ENCODE measurements around the gene UHRF1.

UHRF1 gene

GRCh38 chr19:4909156-4909896 is at the start of gene UHRF1:
TSS of gene UHRF1 (plus strand) at chr19:4909501. CDS start at chr19:4910886, 1,385 bp downstream.
- peak within 1 kb of the TSS; percentile 92 for H3K4me3 ChIP-seq

GRCh38 chr19:4859697-4860096 is 49.6 kb upstream of the UHRF1 start:
- TF ChIP-seq EZH2 (IDR thresholded peaks at IDR 0.05): no peak
- no peak for TF ChIP-seq FOXP2 (optimal IDR thresholded peaks at IDR 0.05; ENCODE audit: control extremely low read depth, extremely low read length, insufficient read depth)
- no peak for TF ChIP-seq POLR2AphosphoS5 (IDR thresholded peaks at IDR 0.05; ENCODE audit: borderline replicate concordance, low read depth, low read length)
- Histone ChIP-seq H3K9me3 (ENCODE audit: low read depth, low read length) (no peaks in the 10 kb centered on the region), H3K4me3 (no peak overlapping the region), H3K9ac (ENCODE audit: insufficient read length) (no peak overlapping the region), H3K36me3 (ENCODE audit: insufficient read depth, low read length) (peaks cover 5% of the 10 kb centered on the region; the same call in 1 of the 2 replicates), H3K27ac (peak overlapping the region; percentile 36; the same call in 1 of the 2 replicates)
- no peak for DNase-seq (ENCODE audit: low read depth, low spot score)

More at GRCh38 chr19:4909156-4909896, at the start of gene UHRF1:
- no peak for DNase-seq (ENCODE audit: low read depth, low spot score)
- H3K27ac ChIP-seq: no peak within 1 kb of the TSS; the same call in 1 of the 2 replicates
- H3K36me3 ChIP-seq (ENCODE audit: insufficient read depth, low read length): peaks cover 41% of the 10 kb centered on the region
- peak within 1 kb of the TSS; percentile 87 for H3K9ac ChIP-seq (ENCODE audit: insufficient read length)
- TF ChIP-seq EZH2 (IDR thresholded peaks at IDR 0.05): no peak
- TF ChIP-seq POLR2AphosphoS5 (IDR thresholded peaks at IDR 0.05; ENCODE audit: borderline replicate concordance, low read depth, low read length): peak; percentile 81
- H3K9me3 ChIP-seq (ENCODE audit: low read depth, low read length): no peaks in the 10 kb centered on the region

- no peak overlapping the region for H3K9ac ChIP-seq (ENCODE audit: insufficient read length)
- no peak overlapping the region for H3K27ac ChIP-seq
- no peaks in the 10 kb centered on the region for H3K9me3 ChIP-seq (ENCODE audit: low read depth, low read length)
- H3K36me3 ChIP-seq (ENCODE audit: insufficient read depth, low read length): peaks cover 5% of the 10 kb centered on the region; the same call in 1 of the 2 replicates
- TF ChIP-seq POLR2AphosphoS5 (IDR thresholded peaks at IDR 0.05; ENCODE audit: borderline replicate concordance, low read depth, low read length): no peak
- TF ChIP-seq FOXP2 (optimal IDR thresholded peaks at IDR 0.05; ENCODE audit: control extremely low read depth, extremely low read length, insufficient read depth): no peak
- no peak for TF ChIP-seq EZH2 (IDR thresholded peaks at IDR 0.05)
- DNase-seq (ENCODE audit: low read depth, low spot score): no peak
- H3K4me3 ChIP-seq: no peak overlapping the region
Observed at GRCh38 chr19:4861147-4861546, 48.2 kb upstream of the UHRF1 start.

GRCh38 chr19:4866595-4867424 is 42.5 kb upstream of the UHRF1 start:
- Histone ChIP-seq H3K9ac (ENCODE audit: insufficient read length) (peak overlapping the region; percentile 79), H3K36me3 (ENCODE audit: insufficient read depth, low read length) (no peaks in the 10 kb centered on the region), H3K4me3 (peak overlapping the region; percentile 83), H3K27ac (no peak overlapping the region), H3K9me3 (ENCODE audit: low read depth, low read length) (no peaks in the 10 kb centered on the region)
- no peak for DNase-seq (ENCODE audit: low read depth, low spot score)
- no peak for TF ChIP-seq EZH2 (IDR thresholded peaks at IDR 0.05)
- no peak for TF ChIP-seq POLR2AphosphoS5 (IDR thresholded peaks at IDR 0.05; ENCODE audit: borderline replicate concordance, low read depth, low read length)
- no peak for TF ChIP-seq FOXP2 (optimal IDR thresholded peaks at IDR 0.05; ENCODE audit: control extremely low read depth, extremely low read length, insufficient read depth)

- Histone ChIP-seq H3K27ac (no peak within 1 kb of the TSS), H3K4me3 (peak within 1 kb of the TSS; percentile 83), H3K36me3 (ENCODE audit: insufficient read depth, low read length) (no peaks in the 10 kb centered on the region), H3K9me3 (ENCODE audit: low read depth, low read length) (no peaks in the 10 kb centered on the region), H3K9ac (ENCODE audit: insufficient read length) (peak within 1 kb of the TSS; percentile 79)
- DNase-seq (ENCODE audit: low read depth, low spot score): peak; percentile 52
- TF ChIP-seq POLR2AphosphoS5 (IDR thresholded peaks at IDR 0.05; ENCODE audit: borderline replicate concordance, low read depth, low read length) (peak; percentile 51; the same call in 1 of the 2 replicates), EZH2 (IDR thresholded peaks at IDR 0.05) (no peak)
Observed at GRCh38 chr19:4867534-4868285, 41.6 kb upstream of the UHRF1 start, which contains the start of gene PLIN3. TSS of gene PLIN3 (minus strand) at chr19:4867667. CDS start at chr19:4861394, 6,273 bp downstream.

- no peaks in the 10 kb centered on the region for H3K9me3 ChIP-seq (ENCODE audit: low read depth, low read length)
- no peak overlapping the region for H3K27ac ChIP-seq
- no peaks in the 10 kb centered on the region for H3K36me3 ChIP-seq (ENCODE audit: insufficient read depth, low read length)
- no peak for DNase-seq (ENCODE audit: low read depth, low spot score)
- no peak overlapping the region for H3K4me3 ChIP-seq
- no peak overlapping the region for H3K9ac ChIP-seq (ENCODE audit: insufficient read length)
- TF ChIP-seq POLR2AphosphoS5 (IDR thresholded peaks at IDR 0.05; ENCODE audit: borderline replicate concordance, low read depth, low read length): no peak
- TF ChIP-seq FOXP2 (optimal IDR thresholded peaks at IDR 0.05; ENCODE audit: control extremely low read depth, extremely low read length, insufficient read depth): no peak
- TF ChIP-seq EZH2 (IDR thresholded peaks at IDR 0.05): no peak
Observed at GRCh38 chr19:4868286-4868834, 40.9 kb upstream of the UHRF1 start.

GRCh38 chr19:4870025-4870700 is 39.1 kb upstream of the UHRF1 start:
- H3K4me3 ChIP-seq: no peak overlapping the region
- H3K36me3 ChIP-seq (ENCODE audit: insufficient read depth, low read length): no peaks in the 10 kb centered on the region
- no peak overlapping the region for H3K27ac ChIP-seq
- DNase-seq (ENCODE audit: low read depth, low spot score): no peak
- H3K9ac ChIP-seq (ENCODE audit: insufficient read length): no peak overlapping the region
- TF ChIP-seq EZH2 (IDR thresholded peaks at IDR 0.05): no peak
- no peak for TF ChIP-seq POLR2AphosphoS5 (IDR thresholded peaks at IDR 0.05; ENCODE audit: borderline replicate concordance, low read depth, low read length)
- TF ChIP-seq FOXP2 (optimal IDR thresholded peaks at IDR 0.05; ENCODE audit: control extremely low read depth, extremely low read length, insufficient read depth): no peak
- H3K9me3 ChIP-seq (ENCODE audit: low read depth, low read length): no peaks in the 10 kb centered on the region
